Activated CD4-positive, alpha-beta T cell treated with anti-CD3 and anti-CD28 coated beads, Interleukin-2, amount 10 ng/mL, durations not matched to agents 7 days and 5 days (primary cell): ENCODE data around the gene METTL21C. TPM values are rescaled to one million over a fixed set of nuclear protein-coding genes. Genes with fewer than 3 reads are reported as not detected.

ENCODE experiments used
- CTCF ChIA-PET: fragments of 350-600 bp; sonication (Branson Sonifier 250); formaldehyde crosslinking; loops from one replicate; lab custom pipeline; 2021; ENCODE audit warnings: antibody characterized with exemption; lab: Charles Lee
- POLR2A ChIA-PET: fragments of 350-600 bp; sonication (Branson Sonifier 250); formaldehyde crosslinking; loops from one replicate; lab custom pipeline; 2021; ENCODE audit warnings: antibody characterized with exemption; lab: Charles Lee
- DNase-seq: peaks from one replicate; pipeline ENCODE4 v3.0.0-alpha.2; 2020
- H3K27ac Mint-ChIP-seq: one replicate; pipeline ENCODE4 v1.8.0; 2021; ENCODE audit warnings: mild to moderate bottlenecking, moderate library complexity, mixed read lengths
- H3K27me3 Mint-ChIP-seq: one replicate; pipeline ENCODE4 v1.8.0; 2021; ENCODE audit warnings: mixed read lengths
- H3K36me3 Mint-ChIP-seq: one replicate; pipeline ENCODE4 v1.8.0; 2021; ENCODE audit warnings: low read depth, mixed read lengths
- H3K4me1 Mint-ChIP-seq: one replicate; pipeline ENCODE4 v1.8.0; 2021; ENCODE audit warnings: mixed read lengths
- H3K4me3 Mint-ChIP-seq: one replicate; pipeline ENCODE4 v1.8.0; 2021; ENCODE audit warnings: mild to moderate bottlenecking, moderate library complexity, mixed read lengths
- H3K9me3 Mint-ChIP-seq: one replicate; pipeline ENCODE4 v1.8.0; 2021; ENCODE audit warnings: mixed read lengths
- total RNA-seq, 2 experiments: library from RNA; stranded (reverse); gene quantifications; one replicate each; pipeline ENCODE4 v1.2.3, GENCODE V29; 2021

Gene METTL21C
- total RNA-seq, 2 experiments from 2014 or later: not detected

DNA sequence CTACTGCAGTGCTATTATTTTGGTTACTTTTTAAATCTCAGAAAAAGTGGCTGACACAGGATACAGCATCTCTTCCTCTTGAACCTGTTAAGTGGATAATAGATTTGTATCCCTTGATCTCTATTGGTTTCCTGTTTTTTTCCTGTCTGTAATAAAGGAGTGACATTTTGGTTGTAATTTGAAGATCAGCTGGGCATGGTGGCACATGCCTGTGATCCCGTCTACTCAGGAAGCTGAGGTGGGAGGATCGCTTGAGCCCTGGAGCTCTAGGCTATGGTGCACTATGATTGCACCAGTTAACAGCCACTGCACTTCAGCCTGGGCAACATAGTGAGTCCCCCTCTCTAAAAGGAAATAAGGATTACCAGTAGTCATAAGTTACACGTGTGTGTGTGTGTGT, 46.8 kb downstream of the METTL21C start:
- H3K36me3 Mint-ChIP-seq: peaks cover 49% of the 10 kb centered on the region
- H3K9me3 Mint-ChIP-seq: no peaks in the 10 kb centered on the region

GRCh38 chr13:102645701-102646100, 49.1 kb downstream of the METTL21C start:
- Mint-ChIP-seq H3K4me3 (no peak overlapping the region), H3K4me1 (peaks cover 3% of the 10 kb centered on the region), H3K27ac (no peak overlapping the region), H3K36me3 (peaks cover 61% of the 10 kb centered on the region), H3K27me3 (no peaks in the 10 kb centered on the region), H3K9me3 (no peaks in the 10 kb centered on the region)
- CTCF ChIA-PET: no interaction called here
- POLR2A ChIA-PET: no interaction called here
- DNase-seq: no peak

More for the DNA sequence above, 46.8 kb downstream of the METTL21C start:
- ChIA-PET POLR2A (no interaction called here), CTCF (interaction anchor here (0.9 kb wide), 1 partner anchor 9 kb away, joined by 3 read pairs; no protein-coding TSS in a partner anchor)
- peaks cover 3% of the 10 kb centered on the region for H3K4me1 Mint-ChIP-seq
- no peak for DNase-seq
- no peak overlapping the region for H3K4me3 Mint-ChIP-seq
- H3K27ac Mint-ChIP-seq: no peak overlapping the region
- no peaks in the 10 kb centered on the region for H3K27me3 Mint-ChIP-seq

- CTCF ChIA-PET: no interaction called here
- H3K36me3 Mint-ChIP-seq: peaks cover 56% of the 10 kb centered on the region
- no peak for DNase-seq
- H3K27me3 Mint-ChIP-seq: no peaks in the 10 kb centered on the region
- peaks cover 3% of the 10 kb centered on the region for H3K4me1 Mint-ChIP-seq
- no peak overlapping the region for H3K27ac Mint-ChIP-seq
- POLR2A ChIA-PET: no interaction called here
- no peaks in the 10 kb centered on the region for H3K9me3 Mint-ChIP-seq
- H3K4me3 Mint-ChIP-seq: no peak overlapping the region
These were observed 51.2 kb downstream of the METTL21C start for GRCh38 chr13:102643656-102644055.

GRCh38 chr13:102642475-102642874, 52.4 kb downstream of the METTL21C start:
- Mint-ChIP-seq H3K36me3 (peaks cover 58% of the 10 kb centered on the region), H3K27me3 (no peaks in the 10 kb centered on the region), H3K4me1 (no peaks in the 10 kb centered on the region), H3K4me3 (no peak overlapping the region), H3K9me3 (no peaks in the 10 kb centered on the region), H3K27ac (no peak overlapping the region)
- ChIA-PET POLR2A (no interaction called here), CTCF (interaction anchor here (1.1 kb wide), 1 partner anchor 9 kb away, joined by 3 read pairs; no protein-coding TSS in a partner anchor)
- DNase-seq: no peak

- Mint-ChIP-seq H3K27ac (no peak overlapping the region), H3K36me3 (peaks cover 59% of the 10 kb centered on the region), H3K4me3 (no peak overlapping the region), H3K4me1 (no peaks in the 10 kb centered on the region), H3K27me3 (no peaks in the 10 kb centered on the region), H3K9me3 (no peaks in the 10 kb centered on the region)
- DNase-seq: no peak
- CTCF ChIA-PET: interaction anchor here (1.1 kb wide), 1 partner anchor 10 kb away, joined by 3 read pairs; no protein-coding TSS in a partner anchor
- POLR2A ChIA-PET: no interaction called here
These were observed 52.8 kb downstream of the METTL21C start for GRCh38 chr13:102642029-102642428.

DNA sequence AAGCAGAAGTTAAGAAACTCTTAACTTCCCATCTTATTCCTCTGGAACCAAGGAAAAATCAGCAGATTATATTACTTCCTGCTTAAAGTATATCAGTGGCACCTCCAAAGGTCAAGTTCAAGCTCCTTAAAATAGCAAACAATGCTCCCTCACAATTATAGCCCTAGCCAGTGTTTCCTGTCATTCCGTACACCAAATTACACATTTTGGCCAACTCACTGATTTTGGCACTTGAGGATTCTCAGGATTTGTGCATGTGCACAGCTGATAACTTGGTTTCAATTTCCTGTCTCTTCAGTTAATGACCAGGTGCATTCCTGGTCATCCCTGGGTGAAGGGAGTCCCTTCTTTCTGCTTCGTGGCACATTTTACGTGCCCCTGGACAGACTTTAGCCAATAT, 56.1 kb downstream of the METTL21C start:
- DNase-seq: no peak

More for the DNA sequence above, 56.1 kb downstream of the METTL21C start:
- Mint-ChIP-seq H3K9me3 (no peaks in the 10 kb centered on the region), H3K4me1 (no peaks in the 10 kb centered on the region), H3K27me3 (no peaks in the 10 kb centered on the region), H3K4me3 (no peak overlapping the region), H3K27ac (no peak overlapping the region), H3K36me3 (peaks cover 70% of the 10 kb centered on the region)
- ChIA-PET POLR2A (no interaction called here), CTCF (interaction anchor here (2.9 kb wide), 1 partner anchor 161 kb away, joined by 6 read pairs; the partner anchor contains the start of genes BIVM and POGLUT2)

Other genes with a start within 250 kb of the METTL21C start
- 100 to 1,000 TPM in 1 of 2 experiments, 10 to 100 TPM in 1; 95.9 to 115 TPM for gene TPP2, start 98.1 kb downstream of the METTL21C start, total RNA-seq
- gene TEX30, start 78.7 kb upstream of the METTL21C start, total RNA-seq: 10 to 100 TPM; 30.3 to 32.9 TPM
- 1 to 10 TPM; 6.8 to 7.6 TPM for gene POGLUT2, start 103.9 kb upstream of the METTL21C start, total RNA-seq
- gene BIVM, start 104.1 kb upstream of the METTL21C start, total RNA-seq: 10 to 100 TPM; 21.3 to 24.2 TPM
- 10 to 100 TPM; 92.6 to 94.9 TPM for gene ERCC5, start 151.0 kb upstream of the METTL21C start, total RNA-seq